H1 (cell line): ENCODE measurements around the gene NRXN3. TPM values are rescaled to one million over a fixed set of nuclear protein-coding genes. Genes with fewer than 3 reads are reported as not detected.

ENCODE experiments used
- polyA plus RNA-seq, 7 experiments: library from polyadenylated mRNA; depleted of rRNA in 3 of 7; stranded (reverse) in 5 of 7; unstranded in 2 of 7; fragments of >200 nt in 5 of 7; fragments of 200-250 nt in 2 of 7; gene quantifications; 1 replicate in 5 of 7; 2 replicates in 1 of 7; 4 replicates in 1 of 7; pipeline versions ENCODE4 v1.2.1 to v1.2.3, GENCODE V29; 2011 to 2013; ENCODE audit warnings: missing spikeins in 2 of 7, mixed read lengths in 2 of 7
- total RNA-seq: library from RNA; stranded (reverse); fragmentation: NEBNext Ultra II Directional; extraction: Animal tissue kit (Norgen Biotek cat#: 25700); gene quantifications from 2 replicates; pipeline ENCODE4 v1.2.1, GENCODE V29; 2021
- TF ChIP-seq, protein P1 (sequence below): IDR thresholded peaks from 2 replicates; pipeline ENCODE4 v1.6.1; 2012; ENCODE audit warnings: inconsistent platforms

The NRXN3 gene
- total and polyA plus RNA-seq, 2 of the 8 experiments (the other 6 are each of a cell fraction or from before 2014, with no cell fraction given): 2.6 to 4.1 TPM

- TF ChIP-seq, protein P1, sequence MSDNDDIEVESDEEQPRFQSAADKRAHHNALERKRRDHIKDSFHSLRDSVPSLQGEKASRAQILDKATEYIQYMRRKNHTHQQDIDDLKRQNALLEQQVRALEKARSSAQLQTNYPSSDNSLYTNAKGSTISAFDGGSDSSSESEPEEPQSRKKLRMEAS: no peak
- TF ChIP-seq, all 59 proteins: peak for 0
These were observed 1243.7 kb downstream of the NRXN3 start (continued) for GRCh38 chr14:79413734-79414428.
